MCF 10A (cell line): Measurements from ENCODE around the gene IFI27L2. TPM values are rescaled to one million over a fixed set of nuclear protein-coding genes. Genes with fewer than 3 reads are reported as not detected.

Source experiments
- BruUV-seq: library from RNA; stranded (reverse); fragments of 400-500 nt; replicated peaks from 2 replicates; lab custom pipeline; 2021; lab: Mats Ljungman, UMichigan
- CTCF ChIA-PET: fragments of 300-600 bp; sonication (Branson Sonifier 250); formaldehyde crosslinking; extraction: SDS; loops from one replicate; lab custom pipeline; 2021; ENCODE audit warnings: antibody characterized with exemption, inconsistent platforms; lab: Yijun Ruan, JAX
- POLR2A ChIA-PET: fragments of 300-600, 350-650 bp; sonication (Branson Sonifier 250); formaldehyde crosslinking; extraction: SDS; loops from one replicate; lab custom pipeline; 2020; ENCODE audit warnings: antibody characterized with exemption, inconsistent platforms; lab: Yijun Ruan, JAX
- DNase-seq: peaks from one replicate; pipeline ENCODE4 v3.0.0-alpha.2; 2018; ENCODE audit not compliant: unreplicated experiment
- H3K27ac Mint-ChIP-seq: one replicate; pipeline ENCODE4 v1.8.0; 2022; ENCODE audit warnings: mild to moderate bottlenecking, low read depth, mixed read lengths; ENCODE audit not compliant: unreplicated experiment
- H3K27me3 Mint-ChIP-seq: one replicate; pipeline ENCODE4 v1.8.0; 2022; ENCODE audit warnings: mixed read lengths; ENCODE audit not compliant: insufficient read depth, unreplicated experiment
- H3K36me3 Mint-ChIP-seq: one replicate; pipeline ENCODE4 v1.8.0; 2022; ENCODE audit warnings: mild to moderate bottlenecking, moderate library complexity, mixed read lengths; ENCODE audit not compliant: insufficient read depth, unreplicated experiment
- H3K4me1 Mint-ChIP-seq: one replicate; pipeline ENCODE4 v1.8.0; 2022; ENCODE audit warnings: mixed read lengths; ENCODE audit not compliant: insufficient read depth, unreplicated experiment
- H3K4me3 Mint-ChIP-seq: one replicate; pipeline ENCODE4 v1.8.0; 2022; ENCODE audit warnings: mild to moderate bottlenecking, moderate library complexity, mixed read lengths; ENCODE audit not compliant: unreplicated experiment
- H3K9me3 Mint-ChIP-seq: one replicate; pipeline ENCODE4 v1.8.0; 2022; ENCODE audit warnings: mixed read lengths; ENCODE audit not compliant: unreplicated experiment
- intact Hi-C: fragments of 100-400 bp; cut with micrococcal nuclease; formaldehyde crosslinking; loops from 2 replicates; pipeline ENCODE4 v1.14.1; 2022
- total RNA-seq: library from RNA; stranded (reverse); gene quantifications from 2 replicates; pipeline ENCODE4 v1.2.3, GENCODE V29; 2022
- TF ChIP-seq, protein P1 (sequence below): fragments of 200-600 bp; IDR thresholded peaks from one replicate; pipeline ENCODE4 v1.8.0; 2022; ENCODE audit warnings: antibody characterized with exemption, mild to moderate bottlenecking; ENCODE audit not compliant: unreplicated experiment

Gene IFI27L2
- total RNA-seq, 1 experiment from 2014 or later: 44.3 TPM

DNA sequence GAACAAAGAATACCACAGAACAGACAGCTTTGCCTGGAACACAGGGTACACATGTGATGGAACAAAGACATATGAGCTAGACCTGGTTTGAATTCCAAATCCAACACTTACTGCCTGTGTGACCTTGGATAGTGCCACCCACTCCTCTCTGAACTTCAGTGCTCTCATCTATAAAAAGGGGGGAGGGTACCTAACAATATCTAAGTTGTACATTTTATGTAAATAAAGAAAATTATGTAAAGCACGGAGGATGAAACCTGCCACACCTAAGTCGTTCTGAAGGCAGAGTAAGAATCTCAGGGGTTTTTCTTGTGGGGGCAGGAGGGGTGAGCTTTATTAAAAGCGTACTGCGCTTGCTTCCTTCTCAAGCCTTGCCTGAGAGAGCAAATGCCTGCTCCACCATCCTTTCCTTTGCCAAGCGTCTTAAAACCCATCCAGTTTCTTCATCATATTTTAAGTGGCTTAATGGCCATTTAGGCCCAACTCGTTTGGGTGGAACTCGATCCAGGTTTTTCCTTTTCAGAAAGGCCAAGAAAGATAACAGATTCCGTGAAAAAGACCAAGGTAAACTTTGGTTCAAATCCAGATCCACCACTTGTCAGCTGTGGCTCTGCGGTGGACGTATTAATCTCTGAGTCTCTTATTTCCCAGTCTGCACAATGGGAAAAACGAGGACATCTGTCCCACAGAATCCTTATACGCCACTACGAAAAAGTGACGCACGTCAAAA, 49.3 kb downstream of the IFI27L2 start:
- Mint-ChIP-seq H3K27me3 (no peaks in the 10 kb centered on the region), H3K4me1 (peaks cover 34% of the 10 kb centered on the region), H3K9me3 (no peaks in the 10 kb centered on the region), H3K36me3 (peaks cover 29% of the 10 kb centered on the region), H3K27ac (peak overlapping the region; percentile 99), H3K4me3 (peak overlapping the region; percentile 95)
- ChIA-PET POLR2A (interaction anchor here (0.5 to 4.8 kb wide), 16 partner anchors 10 to 1185 kb away, joined by 3 to 37 read pairs (median 8); partner anchors contain the start of genes GON7, IFI27, IFI27L2 and UBR7), CTCF (interaction anchor here (0.7 to 1.6 kb wide), 5 partner anchors 28 to 390 kb away, joined by 3 to 7 read pairs (median 4); no protein-coding TSS in a partner anchor)
- no TSS peak for BruUV-seq
- intact Hi-C loops: loop anchor here (1.0 kb wide), 1 partner anchor 14 kb away; no protein-coding TSS in a partner anchor
- peak; percentile 44 for DNase-seq
- TF ChIP-seq, protein P1, sequence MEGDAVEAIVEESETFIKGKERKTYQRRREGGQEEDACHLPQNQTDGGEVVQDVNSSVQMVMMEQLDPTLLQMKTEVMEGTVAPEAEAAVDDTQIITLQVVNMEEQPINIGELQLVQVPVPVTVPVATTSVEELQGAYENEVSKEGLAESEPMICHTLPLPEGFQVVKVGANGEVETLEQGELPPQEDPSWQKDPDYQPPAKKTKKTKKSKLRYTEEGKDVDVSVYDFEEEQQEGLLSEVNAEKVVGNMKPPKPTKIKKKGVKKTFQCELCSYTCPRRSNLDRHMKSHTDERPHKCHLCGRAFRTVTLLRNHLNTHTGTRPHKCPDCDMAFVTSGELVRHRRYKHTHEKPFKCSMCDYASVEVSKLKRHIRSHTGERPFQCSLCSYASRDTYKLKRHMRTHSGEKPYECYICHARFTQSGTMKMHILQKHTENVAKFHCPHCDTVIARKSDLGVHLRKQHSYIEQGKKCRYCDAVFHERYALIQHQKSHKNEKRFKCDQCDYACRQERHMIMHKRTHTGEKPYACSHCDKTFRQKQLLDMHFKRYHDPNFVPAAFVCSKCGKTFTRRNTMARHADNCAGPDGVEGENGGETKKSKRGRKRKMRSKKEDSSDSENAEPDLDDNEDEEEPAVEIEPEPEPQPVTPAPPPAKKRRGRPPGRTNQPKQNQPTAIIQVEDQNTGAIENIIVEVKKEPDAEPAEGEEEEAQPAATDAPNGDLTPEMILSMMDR: no peak

DNA sequence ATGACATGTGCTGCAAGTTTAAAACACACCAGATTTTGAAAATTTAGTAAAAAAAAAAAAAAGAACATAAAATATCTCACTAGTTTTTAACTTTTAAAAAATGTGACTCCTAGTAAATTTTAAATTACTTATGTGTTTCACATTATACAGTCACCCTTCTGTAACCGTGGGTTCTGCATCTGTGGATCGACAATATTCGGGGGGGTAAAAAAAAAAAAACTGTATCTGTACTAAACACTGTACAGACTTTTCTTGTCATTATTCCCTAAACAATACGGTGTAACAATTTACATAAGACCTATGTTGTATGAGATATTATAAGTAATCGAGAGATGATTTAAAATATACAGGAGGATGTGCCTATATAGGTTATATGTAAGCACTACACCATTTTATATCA, 51.6 kb downstream of the IFI27L2 start:
- H3K4me1 Mint-ChIP-seq: peaks cover 34% of the 10 kb centered on the region
- no peak overlapping the region for H3K27ac Mint-ChIP-seq
- intact Hi-C loops: no loop called here
- POLR2A ChIA-PET: interaction anchor here (3.8 to 4.8 kb wide), 2 partner anchors 10 to 15 kb away, joined by 29 to 36 read pairs; no protein-coding TSS in a partner anchor
- peaks cover 5% of the 10 kb centered on the region for H3K9me3 Mint-ChIP-seq
- BruUV-seq: no TSS peak
- TF ChIP-seq, protein P1: no peak
- no peak for DNase-seq
- no peaks in the 10 kb centered on the region for H3K27me3 Mint-ChIP-seq
- H3K36me3 Mint-ChIP-seq: peaks cover 29% of the 10 kb centered on the region
- CTCF ChIA-PET: interaction anchor here (1.0 to 1.6 kb wide), 2 partner anchors 58 to 102 kb away, joined by 3 to 4 read pairs; no protein-coding TSS in a partner anchor
- peak overlapping the region; percentile 95 for H3K4me3 Mint-ChIP-seq

Other genes starting within 250 kb of the IFI27L2 start
- not detected in 2 replicates for gene FAM181A, start 202.3 kb downstream of the IFI27L2 start, total RNA-seq
- gene ASB2, start 153.0 kb downstream of the IFI27L2 start, total RNA-seq: not detected in 2 replicates
- not detected in 2 replicates for gene CCDC197, start 132.3 kb downstream of the IFI27L2 start, total RNA-seq
- gene OTUB2, start 103.3 kb downstream of the IFI27L2 start, total RNA-seq: 1.2 and 1.8 TPM in 2 replicates
- 126 and 135 TPM in 2 replicates for gene DDX24, start 48.4 kb downstream of the IFI27L2 start, total RNA-seq
- gene IFI27L1, start 48.3 kb downstream of the IFI27L2 start, total RNA-seq: 18.4 and 20.2 TPM in 2 replicates
- gene IFI27, start 18.9 kb downstream of the IFI27L2 start, total RNA-seq: 0.63 and 2.0 TPM in 2 replicates
- 0.66 and 0.91 TPM in 2 replicates for gene PPP4R4, start 44.7 kb upstream of the IFI27L2 start, total RNA-seq
- gene SERPINA10, start 163.7 kb upstream of the IFI27L2 start, total RNA-seq: not detected in 2 replicates
- not detected in 2 replicates for gene SERPINA6, start 193.7 kb upstream of the IFI27L2 start, total RNA-seq
- gene SERPINA2, start 237.1 kb upstream of the IFI27L2 start, total RNA-seq: not detected in 2 replicates